Activated T-helper 17 cell treated with anti-CD3 and anti-CD28 coated beads, Interleukin-2, amount 50 U/mL, for 72 hours (primary cell): ENCODE results near the gene CER1. TPM values are rescaled to one million over a fixed set of nuclear protein-coding genes. Genes with fewer than 3 reads are reported as not detected.
A peak's percentile ranks its signal among the peaks of the same experiment; 100 is the strongest.
"Not testable (repeated sequence)": the region's sequence is repeated elsewhere in the genome, so short reads cannot be mapped to it uniquely, and the experiment has no call there.

ENCODE experiments used
- ATAC-seq: fragments of 150-1000 bp; cut with Tn5 transposase; replicated peaks from 2 replicates; pipeline ENCODE4 v1.10.0; 2021; ENCODE audit warnings: mild to moderate bottlenecking, moderate library complexity
- H3K27ac Mint-ChIP-seq: one replicate; pipeline ENCODE4 v1.8.0; 2022; ENCODE audit warnings: mixed read lengths
- H3K27me3 Mint-ChIP-seq: one replicate; pipeline ENCODE4 v1.8.0; 2022; ENCODE audit warnings: mixed read lengths
- H3K36me3 Mint-ChIP-seq: one replicate; pipeline ENCODE4 v1.8.0; 2022; ENCODE audit warnings: low read depth, mild to moderate bottlenecking, mixed read lengths
- H3K4me1 Mint-ChIP-seq: one replicate; pipeline ENCODE4 v1.8.0; 2022; ENCODE audit warnings: mixed read lengths
- H3K4me3 Mint-ChIP-seq: one replicate; pipeline ENCODE4 v1.8.0; 2022; ENCODE audit warnings: mild to moderate bottlenecking, mixed read lengths
- H3K9me3 Mint-ChIP-seq: one replicate; pipeline ENCODE4 v1.8.0; 2022; ENCODE audit warnings: mixed read lengths
- total RNA-seq, 2 donors: library from RNA; stranded (reverse); gene quantifications; one replicate each; pipeline ENCODE4 v1.2.3, GENCODE V29; 2022

Gene CER1
- total RNA-seq, 2 donors from 2014 or later = not detected

DNA sequence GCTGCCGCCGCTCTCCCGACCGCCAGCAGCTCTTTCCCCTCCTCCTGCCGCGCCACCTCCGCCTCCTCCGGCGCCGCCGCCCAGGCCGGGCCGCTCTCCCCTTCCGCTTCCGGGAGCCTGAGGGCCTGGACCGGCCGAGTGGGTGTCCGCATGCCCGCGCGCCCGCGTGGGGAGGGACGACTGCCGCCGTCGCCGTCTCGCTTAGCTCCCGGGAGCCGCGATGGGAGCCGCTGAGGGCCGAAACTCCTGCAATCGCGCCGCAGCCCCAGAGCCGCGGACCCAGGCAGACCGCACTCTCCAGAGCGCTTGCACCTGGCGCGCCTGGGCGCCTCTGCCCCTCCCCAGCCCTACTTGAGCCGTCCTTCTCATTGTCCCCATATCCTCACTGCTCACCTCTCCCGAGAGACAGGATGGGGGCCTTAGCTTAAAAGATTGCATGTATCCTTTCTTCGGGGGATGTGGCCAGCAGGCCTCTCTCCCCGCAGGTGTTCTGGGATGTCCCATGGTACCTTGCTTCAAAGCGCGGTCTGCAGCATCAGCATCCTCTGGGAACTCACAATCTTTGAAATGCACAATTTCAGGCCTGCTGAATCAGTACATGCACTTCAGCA lies 29.2 kb downstream of the CER1 start, which contains the start of gene ZDHHC21:
Gene ZDHHC21 (minus strand): TSS at position 182 of the 611 bp plus-strand sequence. CDS start 19,092 bp downstream, outside the sequence.
- peak; percentile 90 for ATAC-seq
- H3K36me3 Mint-ChIP-seq = peaks cover 21% of the 10 kb centered on the region
- H3K27ac Mint-ChIP-seq = peak within 1 kb of the TSS; percentile 97
- peak within 1 kb of the TSS; percentile 95 for H3K4me3 Mint-ChIP-seq
- H3K9me3 Mint-ChIP-seq = no peaks in the 10 kb centered on the region
- no peaks in the 10 kb centered on the region for H3K27me3 Mint-ChIP-seq
- H3K4me1 Mint-ChIP-seq = peaks cover 12% of the 10 kb centered on the region

DNA sequence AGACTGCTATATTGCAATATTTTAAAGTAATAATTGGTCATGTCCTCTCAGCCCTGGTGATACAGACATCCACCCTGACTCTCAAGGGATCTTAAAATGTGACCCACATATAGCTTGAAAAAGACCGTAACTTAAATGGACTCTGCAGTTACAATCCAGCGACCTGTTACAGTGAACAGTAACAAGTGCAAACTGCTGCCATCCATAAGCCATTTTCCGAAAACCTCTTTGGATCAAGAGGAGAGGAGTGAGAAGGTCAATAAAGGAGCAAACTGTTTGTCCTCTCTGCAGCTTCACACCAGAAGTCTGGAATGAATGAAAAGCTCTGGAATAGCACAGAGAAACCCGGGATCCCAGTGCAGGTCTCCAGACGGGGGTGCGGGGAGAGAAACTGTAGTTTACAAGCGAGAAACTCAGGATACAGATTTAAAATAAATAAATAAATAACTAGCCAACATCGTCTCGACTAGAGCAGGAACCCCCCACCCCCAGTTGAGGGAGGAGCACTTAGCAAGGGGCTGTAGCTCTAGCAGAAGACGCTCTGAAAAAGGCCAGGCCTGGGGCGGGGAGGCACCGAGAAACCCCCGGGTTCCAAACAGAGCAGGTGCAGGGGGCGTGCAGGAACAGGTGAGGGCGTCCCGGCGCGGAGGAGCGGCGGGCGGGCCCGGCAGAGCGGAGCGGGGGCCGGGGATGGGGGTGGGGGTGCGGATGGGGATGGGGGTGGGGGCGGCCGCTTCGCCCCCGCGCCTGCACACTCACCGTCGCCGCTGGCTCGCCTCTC lies 29.9 kb downstream of the CER1 start:
- Mint-ChIP-seq H3K9me3 (no peaks in the 10 kb centered on the region), H3K27me3 (no peaks in the 10 kb centered on the region), H3K4me1 (peaks cover 12% of the 10 kb centered on the region), H3K4me3 (peak overlapping the region; percentile 95), H3K36me3 (peaks cover 28% of the 10 kb centered on the region), H3K27ac (peak overlapping the region; percentile 97)
- ATAC-seq = peak; percentile 49

GRCh38 chr9:14690948-14691730 lies 31.4 kb downstream of the CER1 start:
- ATAC-seq = peak; percentile 28
- H3K9me3 Mint-ChIP-seq = no peaks in the 10 kb centered on the region
- no peaks in the 10 kb centered on the region for H3K27me3 Mint-ChIP-seq
- peaks cover 12% of the 10 kb centered on the region for H3K4me1 Mint-ChIP-seq
- peaks cover 43% of the 10 kb centered on the region for H3K36me3 Mint-ChIP-seq
- H3K4me3 Mint-ChIP-seq = peak overlapping the region; percentile 95
- H3K27ac Mint-ChIP-seq = peak overlapping the region; percentile 29

DNA sequence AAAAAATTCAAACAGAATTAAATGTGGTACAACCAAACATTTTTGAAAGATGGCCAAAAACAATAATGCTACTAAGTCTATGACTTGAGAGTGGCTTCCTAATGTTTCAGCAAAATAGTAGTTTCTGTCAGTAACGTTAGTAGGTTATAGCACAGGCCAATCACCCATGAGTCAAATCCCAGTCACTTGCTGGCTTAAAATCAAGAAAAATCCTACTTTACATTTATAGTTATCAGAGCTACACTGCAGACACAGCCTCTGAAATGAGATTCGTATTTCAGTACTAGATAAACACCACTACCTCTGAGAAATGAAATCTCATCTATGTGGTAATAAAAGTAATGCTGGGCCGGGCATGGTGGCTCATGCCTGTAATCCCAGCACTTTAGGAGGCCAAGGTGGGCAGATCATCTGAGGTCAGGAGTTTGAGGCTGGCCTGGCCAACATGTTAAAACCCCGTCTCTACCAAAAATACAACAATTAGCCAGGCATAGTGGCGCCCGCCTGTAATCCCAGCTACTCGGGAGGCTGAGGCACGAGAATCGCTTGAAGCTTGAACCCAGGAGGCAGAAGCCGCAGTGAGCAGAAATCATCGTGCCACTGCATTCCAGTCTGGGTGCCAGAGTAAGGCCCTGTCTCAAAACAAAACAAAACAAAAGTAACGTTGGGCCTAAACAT lies 35.4 kb downstream of the CER1 start:
- no peak for ATAC-seq
- Mint-ChIP-seq H3K4me1 (peaks cover 7% of the 10 kb centered on the region), H3K27me3 (no peaks in the 10 kb centered on the region), H3K36me3 (peaks cover 63% of the 10 kb centered on the region), H3K9me3 (no peaks in the 10 kb centered on the region), H3K4me3 (no peak overlapping the region), H3K27ac (no peak overlapping the region)

DNA sequence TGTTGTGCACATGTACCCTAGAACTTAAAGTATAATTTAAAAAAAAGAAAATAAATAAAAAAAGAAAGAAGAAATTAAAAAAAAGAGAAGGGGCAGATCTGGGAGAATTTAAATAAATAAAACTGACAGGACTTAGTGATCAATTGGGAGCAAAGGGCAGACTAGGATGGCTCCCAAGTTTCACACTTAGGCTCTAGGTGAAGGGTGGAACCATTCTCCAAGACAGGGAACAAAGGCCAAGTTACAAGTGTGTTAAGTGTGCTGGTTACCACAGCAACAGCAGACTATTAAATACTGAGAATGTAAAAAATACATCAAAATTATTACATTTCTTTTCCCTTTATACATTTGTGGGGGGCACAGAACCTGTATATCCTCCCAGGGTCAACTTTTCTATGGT lies 36.4 kb downstream of the CER1 start:
- H3K4me1 Mint-ChIP-seq = peaks cover 7% of the 10 kb centered on the region
- no peak for ATAC-seq
- no peak overlapping the region for H3K4me3 Mint-ChIP-seq
- H3K27me3 Mint-ChIP-seq = no peaks in the 10 kb centered on the region
- H3K27ac Mint-ChIP-seq = no peak overlapping the region
- H3K9me3 Mint-ChIP-seq = no peaks in the 10 kb centered on the region
- peaks cover 71% of the 10 kb centered on the region for H3K36me3 Mint-ChIP-seq

GRCh38 chr9:14682616-14683015 lies 39.9 kb downstream of the CER1 start:
- not testable (repeated sequence) for H3K27me3 Mint-ChIP-seq, H3K9me3 Mint-ChIP-seq, ATAC-seq
- Mint-ChIP-seq H3K4me1 (peaks cover 21% of the 10 kb centered on the region), H3K27ac (peak overlapping the region; percentile 21), H3K4me3 (peak overlapping the region; percentile 1), H3K36me3 (peaks cover 71% of the 10 kb centered on the region)

DNA sequence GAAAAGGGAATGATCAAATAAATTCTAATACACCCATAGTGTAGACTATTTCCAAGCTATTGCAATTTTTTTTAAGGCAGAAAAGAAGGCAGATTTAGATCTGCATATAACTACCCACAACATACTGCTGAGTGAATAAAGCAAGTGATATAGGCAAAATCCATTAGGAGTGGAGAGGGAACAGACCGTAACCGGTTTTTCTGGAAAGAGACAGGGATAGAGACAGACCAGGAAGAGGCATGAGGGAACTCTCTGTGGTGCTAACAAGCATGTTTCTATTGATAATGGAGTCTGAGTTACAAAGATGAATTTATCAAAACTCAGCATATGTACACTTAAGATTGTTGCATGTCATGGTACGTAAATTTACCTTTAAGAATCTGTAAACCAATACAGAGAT lies 43.8 kb downstream of the CER1 start:
- no peak for ATAC-seq
- peaks cover 26% of the 10 kb centered on the region for H3K4me1 Mint-ChIP-seq
- no peaks in the 10 kb centered on the region for H3K27me3 Mint-ChIP-seq
- peaks cover 55% of the 10 kb centered on the region for H3K36me3 Mint-ChIP-seq
- H3K9me3 Mint-ChIP-seq = no peaks in the 10 kb centered on the region
- no peak overlapping the region for H3K4me3 Mint-ChIP-seq
- no peak overlapping the region for H3K27ac Mint-ChIP-seq

DNA sequence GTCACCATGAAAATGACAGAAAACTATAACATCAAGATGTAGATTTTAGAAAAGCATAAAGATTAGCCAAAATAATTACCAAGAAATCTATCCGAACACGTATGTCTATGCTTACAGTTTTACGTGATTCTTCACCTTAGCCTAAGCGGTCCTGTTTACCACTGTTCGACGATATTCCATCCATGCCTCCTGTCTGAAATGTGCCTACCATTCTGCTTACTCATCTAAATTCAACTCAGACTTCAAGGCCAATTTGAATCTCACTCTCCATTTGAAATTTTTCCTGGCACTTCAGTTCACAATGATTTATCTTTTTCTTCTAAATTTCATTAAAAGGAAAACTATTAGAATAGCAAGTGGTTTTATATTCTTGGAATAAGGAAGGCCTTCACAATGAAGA lies 44.7 kb downstream of the CER1 start:
- Mint-ChIP-seq H3K4me3 (no peak overlapping the region), H3K9me3 (no peaks in the 10 kb centered on the region), H3K27ac (no peak overlapping the region), H3K27me3 (no peaks in the 10 kb centered on the region), H3K4me1 (peaks cover 24% of the 10 kb centered on the region), H3K36me3 (peaks cover 50% of the 10 kb centered on the region)
- ATAC-seq = no peak

GRCh38 chr9:14677396-14677795 lies 45.1 kb downstream of the CER1 start:
- Mint-ChIP-seq H3K36me3 (peaks cover 49% of the 10 kb centered on the region), H3K4me3 (no peak overlapping the region), H3K9me3 (no peaks in the 10 kb centered on the region), H3K27ac (no peak overlapping the region), H3K27me3 (no peaks in the 10 kb centered on the region), H3K4me1 (peaks cover 19% of the 10 kb centered on the region)
- ATAC-seq = no peak

DNA sequence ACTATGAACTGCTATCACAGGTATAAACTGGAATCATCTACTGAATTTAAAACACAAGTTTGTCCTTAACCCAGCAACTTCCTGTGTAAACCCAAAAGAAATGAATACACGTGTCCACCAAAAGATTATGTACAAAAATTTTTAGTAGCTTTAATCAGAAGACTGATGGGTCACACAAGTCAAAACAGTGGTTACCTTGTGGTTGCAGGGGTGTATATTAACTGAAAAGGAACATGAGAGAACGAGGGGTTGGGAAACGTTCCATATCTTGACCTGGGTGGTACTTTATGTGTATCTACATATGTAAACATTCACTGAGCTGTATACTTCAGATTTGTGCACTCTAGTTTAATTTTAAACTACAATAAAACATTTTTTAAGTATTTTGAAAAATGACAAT lies 47.9 kb downstream of the CER1 start:
- peaks cover 21% of the 10 kb centered on the region for H3K4me1 Mint-ChIP-seq
- H3K27me3 Mint-ChIP-seq = no peaks in the 10 kb centered on the region
- no peak overlapping the region for H3K27ac Mint-ChIP-seq
- no peak for ATAC-seq
- peaks cover 43% of the 10 kb centered on the region for H3K36me3 Mint-ChIP-seq
- no peaks in the 10 kb centered on the region for H3K9me3 Mint-ChIP-seq
- H3K4me3 Mint-ChIP-seq = no peak overlapping the region

DNA sequence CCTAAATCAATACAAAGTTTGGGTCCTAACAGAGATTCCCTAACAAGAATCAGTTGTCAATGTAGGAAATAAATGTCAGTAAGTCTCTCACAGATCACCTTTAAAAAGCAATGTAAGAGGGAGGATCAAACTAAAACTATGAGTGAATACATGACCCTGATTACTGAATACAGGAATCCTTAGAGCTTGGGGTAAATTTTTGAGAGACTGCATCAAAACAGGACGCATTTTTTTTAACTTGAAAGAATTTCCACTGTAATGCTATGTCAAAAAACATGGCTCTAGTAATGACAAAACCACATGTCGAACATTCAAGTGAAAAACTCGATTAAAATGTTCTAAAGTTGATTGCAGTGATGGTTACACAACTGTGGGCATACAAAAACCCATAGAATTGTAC lies 51.2 kb downstream of the CER1 start:
- no peaks in the 10 kb centered on the region for H3K27me3 Mint-ChIP-seq
- peak overlapping the region; percentile 90 for H3K27ac Mint-ChIP-seq
- H3K4me1 Mint-ChIP-seq = peaks cover 7% of the 10 kb centered on the region
- H3K9me3 Mint-ChIP-seq = no peaks in the 10 kb centered on the region
- ATAC-seq = peak; percentile 84
- H3K36me3 Mint-ChIP-seq = peaks cover 19% of the 10 kb centered on the region
- peak overlapping the region; percentile 53 for H3K4me3 Mint-ChIP-seq

GRCh38 chr9:14670718-14671117 lies 51.8 kb downstream of the CER1 start:
- H3K4me3 Mint-ChIP-seq = peak overlapping the region; percentile 53
- no peaks in the 10 kb centered on the region for H3K27me3 Mint-ChIP-seq
- peaks cover 19% of the 10 kb centered on the region for H3K36me3 Mint-ChIP-seq
- peak overlapping the region; percentile 90 for H3K27ac Mint-ChIP-seq
- H3K9me3 Mint-ChIP-seq = no peaks in the 10 kb centered on the region
- peak; percentile 96 for ATAC-seq
- H3K4me1 Mint-ChIP-seq = peaks cover 7% of the 10 kb centered on the region
